Activated CD8-positive, alpha-beta memory T cell treated with anti-CD3 and anti-CD28 coated beads for 36 hours (primary cell): ENCODE data around the gene REPIN1. TPM values are rescaled to one million over a fixed set of nuclear protein-coding genes. Genes with fewer than 3 reads are reported as not detected.

Experiments
- CTCF ChIA-PET: fragments of 350-600 bp; sonication (Branson Sonifier 250); formaldehyde crosslinking; loops from one replicate; lab custom pipeline; 2021; ENCODE audit warnings: antibody characterized with exemption; lab: Charles Lee
- POLR2A ChIA-PET: fragments of 350-600 bp; sonication (Branson Sonifier 250); formaldehyde crosslinking; loops from one replicate; lab custom pipeline; 2021; ENCODE audit warnings: antibody characterized with exemption; lab: Charles Lee
- total RNA-seq, 2 experiments: library from RNA; stranded (reverse); gene quantifications; one replicate each; pipeline ENCODE4 v1.2.3, GENCODE V29; 2021

The REPIN1 gene
- total RNA-seq, result 10 to 100 TPM; 59.5 to 60.7 TPM

DNA sequence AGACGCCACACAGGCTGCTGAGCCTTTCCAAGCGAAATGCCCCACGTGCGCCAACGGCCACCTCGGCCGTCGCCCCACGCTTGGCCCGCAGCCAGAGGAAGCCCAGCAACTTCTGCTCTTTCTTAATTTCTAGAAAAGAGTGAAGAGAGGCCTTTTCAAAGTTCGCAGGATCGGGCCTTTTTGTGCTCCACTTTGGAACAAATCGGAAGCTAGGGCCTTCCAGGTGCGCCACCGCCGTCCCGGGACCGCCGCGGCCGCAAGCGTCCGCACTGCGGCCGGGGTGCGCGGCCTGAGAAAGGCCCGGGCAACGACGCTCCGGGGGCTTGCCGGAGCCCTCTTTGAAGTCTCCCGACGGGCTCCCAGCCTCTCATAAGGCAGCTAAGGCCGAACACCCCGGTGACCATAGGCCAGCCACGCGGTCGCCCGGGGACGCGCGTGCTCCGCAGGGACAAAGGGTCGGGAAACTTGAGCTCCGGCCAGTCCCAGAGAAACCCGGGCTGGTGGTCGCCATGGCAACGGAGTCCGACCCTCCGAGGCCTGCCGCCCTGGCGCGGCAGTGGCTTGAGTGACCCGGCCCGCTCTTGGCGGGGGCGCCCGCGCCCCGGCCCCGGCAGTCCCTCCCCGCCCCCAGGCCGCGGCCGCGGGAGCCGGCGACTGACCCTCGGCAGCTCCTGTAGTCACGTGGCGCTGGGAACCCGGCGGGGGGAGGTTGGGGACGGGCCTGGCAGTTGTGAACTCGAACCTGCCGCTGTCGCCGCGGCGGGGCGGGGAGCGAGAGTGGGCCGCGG lies at the start of gene REPIN1:
REPIN1 (plus strand) TSS at position 727 of the 788 bp plus-strand sequence. CDS start 890 bp downstream, outside the sequence.
- ChIA-PET POLR2A (interaction anchor here (0.9 to 2.3 kb wide), 4 partner anchors 10 to 45 kb away, joined by 4 to 10 read pairs (median 6); partner anchors contain the start of genes ACTR3C and LRRC61), CTCF (interaction anchor here (1.0 to 1.5 kb wide), 3 partner anchors 9 to 81 kb away, joined by 4 to 8 read pairs (median 5); no protein-coding TSS in a partner anchor)

DNA sequence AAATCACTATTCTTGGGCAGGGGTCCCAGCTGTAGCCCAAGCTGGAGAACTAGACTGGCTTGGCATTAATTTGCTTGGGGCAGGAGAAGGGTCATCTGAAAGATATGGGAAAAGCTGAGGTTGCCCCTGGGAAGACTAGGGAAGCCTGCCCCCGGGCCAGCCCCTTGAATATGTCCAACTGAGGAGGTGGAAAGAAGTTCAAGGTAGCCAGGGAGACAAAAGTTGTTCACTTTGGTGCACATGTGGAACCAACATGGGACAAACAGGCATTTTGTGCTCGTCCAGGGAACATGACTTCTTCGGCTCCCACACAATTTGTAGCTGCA lies 46.9 kb upstream of the REPIN1 start:
- CTCF ChIA-PET, result interaction anchor here (0.7 to 1.2 kb wide), 3 partner anchors 42 to 435 kb away, joined by 3 read pairs; partner anchors contain the start of gene GIMAP1
- POLR2A ChIA-PET, result no interaction called here

DNA sequence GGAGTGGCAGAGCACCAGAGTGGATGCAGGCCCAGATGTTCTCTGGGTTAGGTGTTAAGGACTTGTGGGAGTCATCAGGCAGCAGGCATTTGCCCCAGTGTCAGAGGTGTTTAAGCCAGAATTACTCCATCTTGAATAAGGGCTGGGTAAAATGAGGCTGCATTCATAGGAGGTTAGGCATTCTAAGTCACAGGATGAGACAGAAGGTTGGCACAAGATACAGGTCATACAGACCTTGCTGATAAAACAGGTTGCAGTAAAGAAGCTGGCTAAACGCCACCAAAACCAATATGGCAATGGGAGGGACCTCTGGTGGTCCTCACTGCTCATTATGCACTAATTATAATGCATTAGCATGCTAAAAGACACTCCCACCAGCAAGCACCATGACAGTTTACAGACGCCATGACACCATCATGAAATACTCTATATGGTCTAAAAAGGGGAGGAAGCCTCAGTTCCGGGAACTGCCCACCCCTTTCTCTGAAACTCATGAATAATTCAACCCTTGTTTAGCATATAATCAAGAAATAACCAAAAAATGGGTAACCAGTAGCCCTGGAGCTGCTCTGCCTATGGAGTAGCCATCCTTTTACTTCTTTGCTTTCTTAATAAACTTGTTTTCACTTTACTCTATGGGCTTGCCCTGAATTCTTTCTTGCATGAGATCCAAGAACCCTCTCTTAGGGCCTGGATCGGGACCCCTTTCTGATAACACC lies 46.3 kb upstream of the REPIN1 start:
- ChIA-PET CTCF (interaction anchor here (0.7 to 1.2 kb wide), 3 partner anchors 42 to 434 kb away, joined by 3 read pairs; partner anchors contain the start of gene GIMAP1), POLR2A (no interaction called here)

DNA sequence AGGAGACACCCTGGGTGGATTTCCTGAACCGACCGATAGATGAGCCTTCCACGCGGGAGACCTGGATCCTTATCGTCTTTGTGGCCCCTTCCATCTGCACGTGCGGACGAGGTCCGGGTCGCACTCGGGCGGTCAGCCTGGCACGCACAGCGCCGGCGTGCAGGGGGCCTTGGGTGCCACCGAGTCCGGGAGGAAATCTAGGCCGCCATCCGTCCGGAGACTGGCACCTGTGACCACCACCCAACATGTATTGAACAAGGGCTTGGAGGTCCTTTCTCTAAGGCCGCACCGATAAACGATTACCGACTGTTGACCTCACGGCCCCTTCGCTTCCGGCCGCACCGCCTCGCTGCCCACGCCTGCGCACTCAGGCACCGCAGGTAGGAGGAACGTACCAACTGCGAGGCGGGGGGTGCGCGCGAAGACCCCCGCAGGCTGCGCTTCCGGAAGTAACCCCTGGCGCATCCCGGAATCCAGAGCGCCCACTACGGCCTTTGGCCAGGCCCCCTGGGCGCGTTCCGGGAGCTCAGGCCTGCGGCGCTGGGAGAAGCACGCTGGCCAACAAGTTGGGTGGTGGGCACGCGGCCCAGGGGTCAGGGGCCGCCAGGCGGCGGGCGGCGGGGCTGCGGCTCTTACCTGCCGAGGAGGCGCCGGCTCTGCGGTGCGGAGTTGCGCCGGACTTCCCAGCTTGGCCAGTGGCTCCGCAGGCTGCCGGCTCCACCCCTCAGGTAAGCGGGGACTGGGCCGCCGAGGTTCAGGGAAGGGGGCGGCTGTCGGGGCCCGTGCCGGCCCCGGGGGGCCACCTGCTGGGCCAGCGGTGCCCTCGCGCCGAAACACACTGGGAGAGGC lies 45.6 kb upstream of the REPIN1 start, which contains the start of the genes ACTR3C and LRRC61:
ACTR3C (minus strand) TSS at position 713 of the 849 bp plus-strand sequence. CDS start 28,249 bp downstream, outside the sequence.
LRRC61 (plus strand) TSS at position 523 of the 849 bp plus-strand sequence. CDS start 13,507 bp downstream, outside the sequence.
- ChIA-PET CTCF (interaction anchor here (1.2 kb wide), 1 partner anchor 393 kb away, joined by 3 read pairs; the partner anchor contains the start of gene GIMAP1), POLR2A (interaction anchor here (0.5 to 1.6 kb wide), 3 partner anchors 32 to 451 kb away, joined by 4 to 6 read pairs (median 5); partner anchors contain the start of gene REPIN1)

DNA sequence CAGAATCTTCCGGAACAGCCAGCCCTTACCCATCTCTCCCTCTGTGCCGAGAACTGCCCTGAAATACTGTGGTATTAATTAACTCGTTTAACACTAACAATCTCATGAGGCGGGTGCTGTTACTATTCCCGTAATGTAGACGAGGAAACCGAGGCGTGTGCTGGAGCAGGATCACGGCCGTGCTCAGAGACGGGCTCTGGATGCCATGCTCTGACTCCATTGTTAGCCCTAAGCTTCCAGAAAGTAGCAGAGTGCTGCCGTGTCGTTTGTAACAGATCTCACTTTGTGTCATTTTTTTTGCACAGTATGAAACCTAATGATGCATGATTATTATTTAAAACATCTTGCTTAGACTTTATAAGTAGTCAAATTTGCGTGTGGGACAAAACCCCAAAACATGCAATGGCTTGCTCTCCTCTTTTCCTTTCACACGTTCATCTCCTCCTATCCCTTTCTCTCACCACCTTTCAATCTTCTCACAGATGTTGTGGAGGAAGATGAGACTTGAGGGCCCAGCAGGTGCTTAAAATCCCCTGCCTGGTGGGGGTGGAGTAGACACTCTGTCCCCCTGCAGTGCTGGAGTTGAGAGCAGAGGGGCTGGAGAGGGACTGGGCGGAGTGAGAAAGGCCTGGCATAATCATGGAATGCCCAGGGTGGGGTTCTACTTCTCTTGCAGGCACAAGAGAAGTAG lies 44.8 kb upstream of the REPIN1 start:
- CTCF ChIA-PET, result no interaction called here

DNA sequence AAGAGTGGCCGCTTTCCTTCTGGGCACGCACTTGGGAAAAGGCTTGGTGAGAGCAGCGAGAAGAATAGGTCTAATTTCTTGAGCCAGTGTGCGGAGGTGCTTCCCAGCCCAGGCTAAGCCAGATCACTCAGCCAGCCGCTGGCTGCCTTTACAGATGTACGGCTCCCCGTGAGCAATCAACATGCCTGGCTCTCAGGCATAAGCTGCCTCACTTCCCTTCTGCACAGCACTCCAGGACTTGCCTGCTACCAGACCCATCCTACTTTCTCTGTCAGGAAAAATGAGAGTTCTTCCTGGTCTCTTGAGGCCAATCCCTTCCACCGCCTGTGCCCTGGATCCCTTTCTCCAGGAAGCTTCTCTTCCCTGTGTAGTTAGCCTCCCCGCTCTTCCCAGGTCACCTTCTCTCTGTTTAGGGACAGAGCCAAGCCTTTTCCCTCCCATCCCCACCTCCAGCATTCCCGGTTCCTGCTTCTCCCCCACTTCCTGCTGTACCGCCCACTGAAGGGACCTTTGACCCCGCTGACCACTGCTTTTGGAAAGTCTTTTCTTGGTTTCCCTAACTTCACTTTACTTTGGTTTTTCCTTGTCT lies 44.2 kb upstream of the REPIN1 start:
- CTCF ChIA-PET, result no interaction called here
- POLR2A ChIA-PET, result interaction anchor here (1.6 kb wide), 1 partner anchor 44 kb away, joined by 5 read pairs; the partner anchor contains the start of gene REPIN1

More for the DNA sequence above, 44.8 kb upstream of the REPIN1 start:
- POLR2A ChIA-PET, result interaction anchor here (0.5 to 1.6 kb wide), 3 partner anchors 31 to 450 kb away, joined by 4 to 6 read pairs (median 5); partner anchors contain the start of gene REPIN1

DNA sequence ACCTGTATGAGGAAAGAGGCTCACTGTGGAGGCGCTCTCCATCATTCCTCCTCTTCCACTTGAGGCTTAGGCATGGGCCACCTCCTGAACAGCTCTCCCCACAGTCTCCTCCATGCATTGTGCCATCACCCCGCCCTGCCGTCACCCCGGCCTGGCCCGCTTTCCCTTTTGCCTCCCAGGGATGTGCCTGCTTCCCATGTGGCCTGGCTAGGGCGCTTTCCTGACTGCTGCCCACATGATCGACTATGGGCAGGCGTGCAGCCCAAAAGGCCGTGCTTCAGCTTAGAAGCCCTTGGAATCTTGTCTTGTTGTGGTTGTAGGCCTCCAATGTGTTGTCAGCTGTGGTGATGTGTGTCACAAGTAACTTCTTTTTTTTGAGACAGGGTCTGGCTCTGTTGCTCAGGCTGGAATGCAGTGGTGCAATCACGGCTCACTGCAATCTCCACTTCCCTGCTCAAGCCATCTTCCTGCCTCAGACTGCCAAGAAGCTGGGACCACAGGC lies 43.5 kb upstream of the REPIN1 start:
- ChIA-PET POLR2A (no interaction called here), CTCF (no interaction called here)

DNA sequence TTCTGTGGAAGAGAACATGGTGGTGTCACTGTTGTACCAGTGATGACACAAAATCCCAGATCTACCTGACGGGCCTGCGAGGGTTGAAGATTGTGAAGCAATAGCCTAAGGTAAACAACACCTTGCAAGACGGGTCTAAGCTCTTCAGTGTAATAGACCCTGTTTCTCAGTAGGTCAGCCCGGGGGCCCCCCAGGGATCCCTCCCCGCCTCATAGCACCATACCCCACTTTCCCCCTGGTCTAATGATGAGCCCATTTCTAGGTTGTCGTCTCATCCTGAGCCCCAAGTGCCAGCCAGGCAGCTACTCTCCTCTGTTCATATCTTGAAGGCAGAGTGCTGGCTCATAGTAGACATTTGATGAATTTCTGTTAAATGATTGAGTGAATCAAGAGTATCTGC lies 42.7 kb upstream of the REPIN1 start:
- CTCF ChIA-PET, result interaction anchor here (0.7 kb wide), 1 partner anchor 441 kb away, joined by 3 read pairs; no protein-coding TSS in a partner anchor
- POLR2A ChIA-PET, result no interaction called here

DNA sequence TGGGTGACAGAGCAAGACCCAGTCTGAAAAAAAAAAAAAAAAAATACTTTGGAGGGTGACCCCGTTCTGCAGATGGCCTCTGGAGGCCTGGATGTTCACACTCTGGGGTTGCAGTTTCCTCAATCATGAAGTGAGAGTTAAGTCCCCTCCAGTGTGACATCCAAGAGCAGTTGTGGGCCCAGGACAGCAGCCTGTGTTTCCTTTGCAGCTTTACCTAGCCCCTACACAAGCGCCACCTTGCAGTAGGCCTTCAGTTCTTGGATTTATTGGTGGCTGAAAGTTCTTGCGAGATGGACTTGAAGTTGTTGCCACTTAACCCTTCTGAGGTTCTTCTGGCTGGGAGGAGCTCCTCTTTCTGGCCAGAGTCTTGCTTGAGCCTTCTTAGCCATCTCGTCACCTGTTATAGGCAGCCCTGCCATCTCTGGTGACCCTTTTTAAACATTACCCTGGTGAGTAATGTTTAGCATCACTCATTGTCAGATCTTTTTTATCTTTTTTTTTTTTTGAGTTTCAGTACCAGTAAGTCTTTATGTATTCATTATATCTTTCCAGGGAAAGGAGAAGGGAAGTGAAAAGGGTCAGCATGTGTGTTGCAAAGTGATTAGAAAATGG lies 41.9 kb upstream of the REPIN1 start:
- ChIA-PET POLR2A (no interaction called here), CTCF (interaction anchor here (0.7 kb wide), 1 partner anchor 442 kb away, joined by 3 read pairs; no protein-coding TSS in a partner anchor)

DNA sequence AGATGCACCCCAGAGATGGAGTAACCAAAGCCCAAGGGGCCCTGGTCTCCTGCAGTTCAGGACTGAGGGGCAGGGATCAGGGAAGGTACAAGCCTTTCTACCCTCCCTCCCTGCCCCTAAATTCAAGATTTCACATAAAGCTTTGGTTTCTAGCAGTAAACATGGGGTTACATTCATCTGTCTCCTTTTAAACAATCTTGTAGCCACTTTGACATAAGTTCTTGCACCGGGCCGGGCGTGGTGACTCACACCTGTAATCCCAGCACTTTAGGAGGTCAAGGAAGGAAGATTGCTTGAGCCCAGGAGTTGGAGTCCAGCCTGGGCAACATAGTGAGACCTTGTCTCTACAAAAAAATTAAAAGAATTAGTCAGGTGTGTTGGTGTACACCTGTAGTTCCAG lies 41.3 kb upstream of the REPIN1 start:
- CTCF ChIA-PET, result no interaction called here
- POLR2A ChIA-PET, result no interaction called here

DNA sequence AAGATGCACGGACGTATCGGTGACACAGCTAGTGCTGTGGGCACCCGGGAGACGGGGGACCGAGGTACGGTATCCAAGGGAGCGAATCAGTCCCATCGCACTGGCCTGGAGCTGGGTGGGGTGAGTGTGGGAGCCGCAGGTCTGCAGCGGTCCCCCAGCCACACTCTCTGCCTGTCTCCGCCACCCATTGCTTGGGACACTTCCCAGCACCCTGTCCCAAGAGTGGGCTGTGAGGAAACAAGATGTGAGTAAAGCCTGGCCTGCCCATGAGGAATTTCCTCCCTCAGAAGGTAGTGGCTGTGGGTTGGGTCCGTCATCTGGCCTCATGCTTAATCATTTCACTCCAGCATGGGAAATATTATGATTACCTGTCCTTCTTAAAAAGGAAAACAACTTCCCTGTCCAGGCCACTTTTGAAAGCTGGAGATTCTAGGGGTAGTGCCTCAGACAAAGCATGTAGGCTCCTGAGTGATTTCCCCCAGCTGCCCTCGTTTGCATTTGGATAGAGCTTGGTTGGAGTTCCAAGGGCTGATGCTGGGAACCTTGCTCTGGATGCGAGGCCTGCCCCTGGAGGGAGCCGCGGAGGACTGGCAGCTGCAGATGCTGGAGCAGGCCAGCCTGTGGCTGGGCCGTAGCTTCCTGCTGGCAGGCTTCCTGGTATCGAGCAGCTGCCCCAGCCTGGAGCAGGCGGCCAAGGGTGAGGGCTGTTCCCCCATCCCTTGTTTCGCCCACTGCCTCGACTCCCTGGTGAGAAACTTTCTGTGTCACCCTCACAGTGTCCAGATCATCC lies 39.1 kb upstream of the REPIN1 start:
- POLR2A ChIA-PET, result no interaction called here

DNA sequence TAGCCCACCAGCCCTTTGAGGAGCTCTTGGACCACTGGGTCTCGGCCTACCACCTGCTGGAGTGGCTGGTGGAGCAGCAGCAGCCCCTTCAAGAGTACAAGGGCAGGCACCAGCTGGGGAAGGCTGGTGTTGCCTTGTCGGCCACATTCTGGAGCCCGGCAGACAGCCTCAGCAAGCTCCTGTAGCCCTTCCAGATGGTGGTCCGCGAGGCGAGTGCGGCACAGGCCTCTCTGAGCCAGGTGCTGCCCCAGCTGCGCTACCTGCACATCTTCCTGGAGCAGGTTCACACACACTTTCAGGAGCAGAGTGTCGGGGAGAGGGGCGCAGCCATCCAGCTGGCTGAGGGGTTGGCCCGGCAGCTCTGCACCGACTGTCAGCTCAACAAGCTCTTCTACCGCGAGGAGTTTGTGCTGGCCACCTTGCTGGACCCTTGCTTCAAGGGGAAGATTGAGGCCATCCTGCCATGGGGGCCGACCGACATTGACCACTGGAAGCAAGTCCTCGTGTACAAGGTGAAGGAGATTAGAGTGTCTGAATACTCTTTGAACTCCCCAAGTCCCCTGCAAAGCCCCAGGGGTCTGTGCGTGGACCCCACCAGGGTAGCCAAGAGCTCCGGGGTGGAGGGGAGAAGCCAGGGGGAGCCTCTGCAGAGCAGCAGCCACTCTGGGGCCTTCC lies 38.3 kb upstream of the REPIN1 start:
- ChIA-PET CTCF (no interaction called here), POLR2A (no interaction called here)

More for the DNA sequence above, 39.1 kb upstream of the REPIN1 start:
- CTCF ChIA-PET, result no interaction called here

DNA sequence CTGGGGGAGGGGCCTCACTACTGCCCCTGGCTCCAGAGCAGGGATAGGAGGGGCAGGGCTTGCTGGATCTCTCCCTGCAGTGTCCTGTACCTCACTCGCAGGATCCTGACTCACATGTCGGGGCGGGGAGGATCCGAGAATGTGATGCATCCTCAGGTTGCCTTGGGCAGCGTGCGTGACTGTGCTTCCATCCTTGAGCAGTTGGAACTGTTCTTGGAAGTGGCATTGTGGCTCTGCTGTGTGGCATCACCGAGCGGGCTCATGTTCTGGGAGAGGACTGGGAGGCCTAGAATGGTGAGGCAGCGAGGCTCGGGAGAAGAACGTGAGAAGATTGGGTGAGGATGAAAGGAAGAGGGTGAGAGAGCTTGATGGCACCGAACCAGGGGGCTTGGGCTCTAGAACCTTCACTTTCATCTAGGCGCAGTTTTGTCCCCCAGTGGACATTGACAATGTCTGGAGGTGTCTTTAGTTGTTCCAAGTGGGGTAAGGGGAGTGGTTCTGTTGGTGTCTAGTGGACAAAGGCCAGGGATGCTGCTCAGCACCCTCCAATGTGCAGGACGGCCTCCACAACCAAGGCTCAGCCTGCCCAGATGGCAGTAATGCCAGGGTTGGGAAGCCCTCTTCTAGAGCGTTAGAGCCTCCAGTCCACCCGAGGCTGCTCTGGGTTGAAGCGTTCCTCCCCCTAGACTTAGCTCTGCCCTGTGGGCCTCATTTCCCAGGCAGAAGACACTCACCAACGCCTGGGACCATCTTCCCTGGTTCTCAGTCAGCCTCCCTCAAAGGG lies 35.6 kb upstream of the REPIN1 start:
- POLR2A ChIA-PET, result no interaction called here

DNA sequence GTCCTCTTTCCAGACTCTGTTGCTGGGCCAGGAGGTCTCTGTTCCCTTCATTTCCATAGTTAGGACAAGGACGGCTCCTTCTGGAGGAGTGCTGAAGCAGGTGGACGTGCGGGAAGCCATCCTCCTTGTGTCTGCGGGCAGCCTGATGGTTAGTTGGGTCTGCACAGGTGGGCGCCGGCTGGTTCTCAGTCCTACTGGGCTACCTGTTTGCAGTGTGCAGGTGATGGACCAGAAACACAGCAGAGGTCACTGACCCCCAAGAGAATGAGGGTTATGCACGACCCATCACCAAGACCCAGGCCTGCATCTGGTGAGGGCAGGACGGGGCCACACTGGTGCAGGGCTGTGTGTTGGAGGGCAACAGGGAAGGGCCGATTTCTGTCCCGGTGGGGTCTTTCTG lies 35.0 kb upstream of the REPIN1 start:
- POLR2A ChIA-PET, result no interaction called here
- CTCF ChIA-PET, result no interaction called here

More for the DNA sequence above, 35.6 kb upstream of the REPIN1 start:
- CTCF ChIA-PET, result no interaction called here

DNA sequence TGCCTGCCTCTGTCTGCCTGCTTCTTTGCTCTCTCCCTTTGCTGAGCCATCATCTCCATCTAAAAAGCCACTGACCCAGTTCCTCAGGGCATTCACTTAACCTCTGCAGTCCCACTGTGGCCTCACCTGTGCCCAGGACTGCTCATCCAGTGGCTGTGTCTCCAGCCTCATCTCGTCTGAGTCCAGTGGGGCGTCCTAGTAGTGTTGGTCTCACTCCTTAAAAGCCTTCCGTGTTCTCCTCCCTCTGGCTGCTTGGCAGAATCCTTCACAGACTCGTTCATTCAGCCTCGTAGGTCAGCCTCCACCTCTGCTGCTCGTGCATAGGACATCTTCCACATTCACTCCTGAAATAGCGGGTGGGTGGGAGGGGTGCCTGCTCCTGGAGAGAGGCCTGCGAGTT lies 34.5 kb upstream of the REPIN1 start:
- CTCF ChIA-PET, result no interaction called here
- POLR2A ChIA-PET, result no interaction called here
